Measurements from ENCODE around the gene CKAP2L. TPM values are rescaled to one million over a fixed set of nuclear protein-coding genes. Genes with fewer than 3 reads are reported as not detected.

The CKAP2L gene
- total RNA-seq, 1 donor from 2014 or later: 2.1 TPM

GRCh38 chr2:112749755-112750559 is 14.5 kb downstream of the CKAP2L start:
- no peak for FAIRE-seq
- peak overlapping the region; percentile 24 for H3K27ac ChIP-seq (ENCODE audit: low read depth, low read length)

GRCh38 chr2:112740527-112740926 is 23.9 kb downstream of the CKAP2L start:
- peaks cover 2% of the 10 kb centered on the region for H3K9me3 Mint-ChIP-seq (ENCODE audit: unreplicated experiment)
- H3K4me3 ChIP-seq (ENCODE audit: insufficient read depth, low read depth, low read length): no peak overlapping the region
- FAIRE-seq: no peak
- H3K4me3 Mint-ChIP-seq (ENCODE audit: unreplicated experiment): no peak overlapping the region
- H3K4me1 Mint-ChIP-seq (ENCODE audit: low read depth, unreplicated experiment): no peaks in the 10 kb centered on the region
- peaks cover 4% of the 10 kb centered on the region for H3K27me3 Mint-ChIP-seq (ENCODE audit: low read depth, unreplicated experiment)
- no peaks in the 10 kb centered on the region for H3K9me3 ChIP-seq (ENCODE audit: insufficient read depth, low read depth, low read length)
- peaks cover 4% of the 10 kb centered on the region for H3K4me1 ChIP-seq (ENCODE audit: insufficient read depth, low read length)
- no peaks in the 10 kb centered on the region for H4K20me1 ChIP-seq (ENCODE audit: insufficient read depth, low read length)
- H3K36me3 Mint-ChIP-seq (ENCODE audit: low read depth, unreplicated experiment): peaks cover 4% of the 10 kb centered on the region
- H3K36me3 ChIP-seq (ENCODE audit: insufficient read depth, low read length): peaks cover 26% of the 10 kb centered on the region
- no peak overlapping the region for H3K27ac ChIP-seq (ENCODE audit: low read depth, low read length)
- TF ChIP-seq EZH2 (IDR thresholded peaks at IDR 0.05; ENCODE audit: insufficient read depth, low read length) (no peak), CTCF (IDR thresholded peaks at IDR 0.05; ENCODE audit: insufficient read depth, low read depth, low read length) (no peak)
- no peaks in the 10 kb centered on the region for H3K79me2 ChIP-seq (ENCODE audit: insufficient read depth, low read length)
- H3K27ac Mint-ChIP-seq (ENCODE audit: unreplicated experiment): no peak overlapping the region
- H2AFZ ChIP-seq (ENCODE audit: low read depth, low read length): no peak overlapping the region
- no peak overlapping the region for H3K4me2 ChIP-seq (ENCODE audit: low read length)
- H3K27me3 ChIP-seq (ENCODE audit: insufficient read depth, low read length): no peaks in the 10 kb centered on the region
- DNase-seq (ENCODE audit: low read depth): no peak
- no peak overlapping the region for H3K9ac ChIP-seq (ENCODE audit: low read length)

More at GRCh38 chr2:112749755-112750559, 14.5 kb downstream of the CKAP2L start:
- no peaks in the 10 kb centered on the region for H4K20me1 ChIP-seq (ENCODE audit: insufficient read depth, low read length)
- Mint-ChIP-seq H3K4me1 (ENCODE audit: low read depth, unreplicated experiment) (peaks cover 2% of the 10 kb centered on the region), H3K27ac (ENCODE audit: unreplicated experiment) (peak overlapping the region; percentile 10), H3K9me3 (ENCODE audit: unreplicated experiment) (no peaks in the 10 kb centered on the region), H3K4me3 (ENCODE audit: unreplicated experiment) (no peak overlapping the region), H3K27me3 (ENCODE audit: low read depth, unreplicated experiment) (no peaks in the 10 kb centered on the region), H3K36me3 (ENCODE audit: low read depth, unreplicated experiment) (no peaks in the 10 kb centered on the region)
- H3K9me3 ChIP-seq (ENCODE audit: insufficient read depth, low read depth, low read length): no peaks in the 10 kb centered on the region
- no peak overlapping the region for H3K4me3 ChIP-seq (ENCODE audit: insufficient read depth, low read depth, low read length)
- no peak overlapping the region for H2AFZ ChIP-seq (ENCODE audit: low read depth, low read length)
- H3K36me3 ChIP-seq (ENCODE audit: insufficient read depth, low read length): peaks cover 8% of the 10 kb centered on the region
- peak overlapping the region; percentile 34 for H3K9ac ChIP-seq (ENCODE audit: low read length)
- no peaks in the 10 kb centered on the region for H3K27me3 ChIP-seq (ENCODE audit: insufficient read depth, low read length)
- peak; percentile 49 for DNase-seq (ENCODE audit: low read depth)
- H3K79me2 ChIP-seq (ENCODE audit: insufficient read depth, low read length): peaks cover 61% of the 10 kb centered on the region
- H3K4me2 ChIP-seq (ENCODE audit: low read length): peak overlapping the region; percentile 31
- H3K4me1 ChIP-seq (ENCODE audit: insufficient read depth, low read length): peaks cover 7% of the 10 kb centered on the region
- no peak for TF ChIP-seq EZH2 (IDR thresholded peaks at IDR 0.05; ENCODE audit: insufficient read depth, low read length)
- TF ChIP-seq CTCF (IDR thresholded peaks at IDR 0.05; ENCODE audit: insufficient read depth, low read depth, low read length): peak; percentile 92

Data from astrocyte (in vitro differentiated cells and primary cell).